Gastrocnemius medialis (tissue), 4 donors: ENCODE results near the gene EEFSEC. TPM values are rescaled to one million over a fixed set of nuclear protein-coding genes. Genes with fewer than 3 reads are reported as not detected.

Experiments
- ATAC-seq, 2 donors: fragments of 150-250 bp; one replicate each; pipeline ENCODE4 v1.9.1; 2016
- DNase-seq, 2 donors: peaks; one replicate each; pipeline ENCODE4 v3.0.0-alpha.2; 2019
- H3K27ac ChIP-seq, 4 donors: fragments of 200-600 bp; sonication (generic); 1 replicate in 1 of 4; 2 replicates in 3 of 4; pipeline ENCODE4 v1.5.1; 2016 to 2018; ENCODE audit warnings: mild to moderate bottlenecking in 2 of 4, moderate library complexity in 1 of 4
- H3K27me3 ChIP-seq, 3 donors: fragments of 200-600 bp; sonication (generic) in 2 of 3; 1 replicate in 1 of 3; 2 replicates in 2 of 3; pipeline versions ENCODE4 v1.5.1 to v1.6.0; 2016 to 2019; ENCODE audit warnings: mild to moderate bottlenecking in 1 of 3, moderate library complexity in 1 of 3
- H3K36me3 ChIP-seq, 2 donors: fragments of 200-600 bp; sonication (generic) in 1 of 2; one replicate each; pipeline ENCODE4 v1.5.1; 2017 to 2018
- H3K4me1 ChIP-seq, 2 donors: fragments of 200-600 bp; sonication (generic) in 1 of 2; one replicate each; pipeline ENCODE4 v1.5.1; 2016 to 2017; ENCODE audit warnings: mild to moderate bottlenecking in 2 of 2
- H3K4me3 ChIP-seq, 4 donors: fragments of 200-600 bp; sonication (generic) in 3 of 4; 1 replicate in 1 of 4; 2 replicates in 3 of 4; pipeline ENCODE4 v1.5.1; 2016 to 2019; ENCODE audit warnings: mild to moderate bottlenecking in 2 of 4
- H3K9me3 ChIP-seq, 3 donors: fragments of 200-600 bp; sonication (generic) in 2 of 3; 1 replicate in 1 of 3; 2 replicates in 2 of 3; pipeline ENCODE4 v1.5.1; 2016 to 2019
- CTCF ChIP-seq, 5 experiments: fragments of 450-650 bp in 3 of 5; fragments of 200-600 bp in 2 of 5; sonication (generic) in 2 of 5; IDR thresholded peaks in 4 of 5; conservative IDR thresholded peaks in 1 of 5; 1 replicate in 4 of 5; 2 replicates in 1 of 5; pipeline ENCODE4 v1.5.1; 2016 to 2019; ENCODE audit warnings: antibody characterized with exemption in 5 of 5, mild to moderate bottlenecking in 3 of 5, moderate library complexity in 3 of 5
- POLR2A ChIP-seq, 2 donors: fragments of 450-650 bp; IDR thresholded peaks; one replicate each; pipeline ENCODE4 v1.6.1; 2017; ENCODE audit warnings: antibody characterized with exemption in 2 of 2, mild to moderate bottlenecking in 2 of 2, moderate library complexity in 2 of 2
- in situ Hi-C, 4 donors: fragments of 200-750 bp; cut with MboI; loops; one replicate each; pipeline versions ENCODE4 v1.15.0 to v1.8.0; 2017; ENCODE audit warnings: low sequenced_read_pairs in 4 of 4
- intact Hi-C: fragments of 100-400 bp; cut with DNase I; formaldehyde crosslinking; loops from one replicate; pipeline ENCODE4 v1.15.1; 2023; ENCODE audit warnings: low total_unique reads
- total RNA-seq, 4 donors: library from RNA; depleted of rRNA; stranded (reverse); fragments of >200 nt; gene quantifications; one replicate each; pipeline versions ENCODE4 v1.1.0 to v1.2.3, GENCODE V29; 2016

EEFSEC gene
- total RNA-seq, 4 donors from 2014 or later = 21.0 to 29.4 (median 23.4) TPM

GRCh38 chr3:128293930-128294329, 140.6 kb downstream of the EEFSEC start:
- in situ Hi-C loops (no loop called here), intact Hi-C loops (no loop called here)
- no peak overlapping the region for H3K4me3 ChIP-seq
- no peak overlapping the region for H3K27ac ChIP-seq
- TF ChIP-seq CTCF (IDR thresholded peaks at IDR 0.05 in 4 of 5, conservative IDR thresholded peaks at IDR 0.05 in 1 of 5) (no peak), POLR2A (IDR thresholded peaks at IDR 0.05) (no peak)
- ATAC-seq (no peak), DNase-seq (no peak)
- peaks cover 0 to 8% of the 10 kb centered on the region in 2 donors for H3K36me3 ChIP-seq
- H3K27me3 ChIP-seq = no peaks in the 10 kb centered on the region
- H3K9me3 ChIP-seq = no peaks in the 10 kb centered on the region
- H3K4me1 ChIP-seq = peaks cover 0 to 8% of the 10 kb centered on the region in 2 donors

GRCh38 chr3:128294999-128295468, 141.8 kb downstream of the EEFSEC start:
- TF ChIP-seq POLR2A (IDR thresholded peaks at IDR 0.05) (no peak), CTCF (IDR thresholded peaks at IDR 0.05 in 4 of 5, conservative IDR thresholded peaks at IDR 0.05 in 1 of 5) (no peak)
- intact Hi-C loops (no loop called here), in situ Hi-C loops (no loop called here)
- H3K27ac ChIP-seq = no peak overlapping the region
- peaks cover 0 to 8% of the 10 kb centered on the region in 2 donors for H3K4me1 ChIP-seq
- DNase-seq = no peak
- no peaks in the 10 kb centered on the region for H3K27me3 ChIP-seq
- no peaks in the 10 kb centered on the region for H3K9me3 ChIP-seq
- no peak overlapping the region for H3K4me3 ChIP-seq
- ATAC-seq = no peak
- H3K36me3 ChIP-seq = peaks cover 0 to 4% of the 10 kb centered on the region in 2 donors

GRCh38 chr3:128296469-128297251, 143.4 kb downstream of the EEFSEC start:
- no peak overlapping the region for H3K4me3 ChIP-seq
- H3K9me3 ChIP-seq = no peaks in the 10 kb centered on the region
- intact Hi-C loops (no loop called here), in situ Hi-C loops (no loop called here)
- no peak for ATAC-seq
- H3K27ac ChIP-seq = no peak overlapping the region
- TF ChIP-seq POLR2A (IDR thresholded peaks at IDR 0.05) (no peak), CTCF (IDR thresholded peaks at IDR 0.05 in 4 of 5, conservative IDR thresholded peaks at IDR 0.05 in 1 of 5) (no peak)
- no peak for DNase-seq
- no peaks in the 10 kb centered on the region for H3K36me3 ChIP-seq
- H3K4me1 ChIP-seq = peaks cover 0 to 12% of the 10 kb centered on the region in 2 donors
- no peaks in the 10 kb centered on the region for H3K27me3 ChIP-seq

GRCh38 chr3:128297401-128298138, 144.3 kb downstream of the EEFSEC start:
- Histone ChIP-seq H3K36me3 (no peaks in the 10 kb centered on the region), H3K9me3 (no peaks in the 10 kb centered on the region), H3K4me1 (peaks cover 0 to 12% of the 10 kb centered on the region in 2 donors), H3K27ac (no peak overlapping the region), H3K27me3 (no peaks in the 10 kb centered on the region), H3K4me3 (no peak overlapping the region)
- DNase-seq (no peak), ATAC-seq (no peak)
- intact Hi-C loops = no loop called here
- in situ Hi-C loops = no loop called here
- TF ChIP-seq CTCF (IDR thresholded peaks at IDR 0.05 in 4 of 5, conservative IDR thresholded peaks at IDR 0.05 in 1 of 5) (no peak), POLR2A (IDR thresholded peaks at IDR 0.05) (no peak)
